ENCODE results near the gene ALPG. TPM values are rescaled to one million over a fixed set of nuclear protein-coding genes. Genes with fewer than 3 reads are reported as not detected.

ALPG gene
- total RNA-seq, 1 experiment from 2014 or later: 2.5 TPM

- Histone ChIP-seq H3K27me3 (replicated peaks; ENCODE audit: control insufficient read depth, insufficient read depth, low read length) (no peaks in the 10 kb centered on the region), H3K4me3 (ENCODE audit: low read depth, low read length) (peak overlapping the region; percentile 15; the same call in 1 of the 2 replicates), H3K36me3 (ENCODE audit: control insufficient read depth, insufficient read depth, low read length) (no peaks in the 10 kb centered on the region), H3K9me3 (no peaks in the 10 kb centered on the region), H3K4me1 (peaks cover 16% of the 10 kb centered on the region)
- no peak for TF ChIP-seq CTCF (IDR thresholded peaks at IDR 0.05; ENCODE audit: insufficient read depth in 1 of 2, low read depth in 1 of 2, low read length in 1 of 2, severe bottlenecking in 1 of 2, unreplicated experiment in 1 of 2)
- intact Hi-C loops (cut with micrococcal nuclease; ENCODE audit: unreplicated experiment): loop anchor here (5.0 kb wide), 1 partner anchor 36 kb away; no protein-coding TSS in a partner anchor
- ChIA-PET POLR2A (interaction anchor here (0.5 kb wide), 1 partner anchor 49 kb away, joined by 3 read pairs; no protein-coding TSS in a partner anchor), CTCF (interaction anchor here (0.6 to 1.2 kb wide), 2 partner anchors 46 to 53 kb away, joined by 3 to 7 read pairs; no protein-coding TSS in a partner anchor)
- Mint-ChIP-seq H3K9me3 (ENCODE audit: unreplicated experiment) (no peaks in the 10 kb centered on the region), H3K4me1 (ENCODE audit: low read depth, unreplicated experiment) (peaks cover 20% of the 10 kb centered on the region), H3K36me3 (ENCODE audit: insufficient read depth, unreplicated experiment) (peaks cover 11% of the 10 kb centered on the region), H3K27me3 (ENCODE audit: insufficient read depth, unreplicated experiment) (no peaks in the 10 kb centered on the region), H3K27ac (ENCODE audit: unreplicated experiment) (peak overlapping the region; percentile 89), H3K4me3 (ENCODE audit: unreplicated experiment) (peak overlapping the region; percentile 72)
- DNase-seq: peak; percentile 7 to 49
- BruUV-seq (replicated peaks): no TSS peak
Measured at GRCh38 chr2:232386490-232386739, 20.2 kb upstream of the ALPG start.

- DNase-seq: peak in 1 of 2 experiments; percentile 19
- peak overlapping the region; percentile 89 for H3K27ac Mint-ChIP-seq (ENCODE audit: unreplicated experiment)
- H3K27me3 ChIP-seq (replicated peaks; ENCODE audit: control insufficient read depth, insufficient read depth, low read length): no peaks in the 10 kb centered on the region
- H3K36me3 ChIP-seq (ENCODE audit: control insufficient read depth, insufficient read depth, low read length): no peaks in the 10 kb centered on the region
- peaks cover 11% of the 10 kb centered on the region for H3K36me3 Mint-ChIP-seq (ENCODE audit: insufficient read depth, unreplicated experiment)
- intact Hi-C loops (cut with micrococcal nuclease; ENCODE audit: unreplicated experiment): loop anchor here (5.0 kb wide), 1 partner anchor 35 kb away; no protein-coding TSS in a partner anchor
- ChIA-PET POLR2A (no interaction called here), CTCF (interaction anchor here (1.2 kb wide), 1 partner anchor 53 kb away, joined by 7 read pairs; no protein-coding TSS in a partner anchor)
- no peaks in the 10 kb centered on the region for H3K27me3 Mint-ChIP-seq (ENCODE audit: insufficient read depth, unreplicated experiment)
- H3K4me1 Mint-ChIP-seq (ENCODE audit: low read depth, unreplicated experiment): peaks cover 20% of the 10 kb centered on the region
- no TSS peak for BruUV-seq (replicated peaks)
- no peaks in the 10 kb centered on the region for H3K9me3 Mint-ChIP-seq (ENCODE audit: unreplicated experiment)
- H3K4me3 ChIP-seq (ENCODE audit: low read depth, low read length): no peak overlapping the region; the same call in 1 of the 2 replicates
- no peaks in the 10 kb centered on the region for H3K9me3 ChIP-seq
- H3K4me3 Mint-ChIP-seq (ENCODE audit: unreplicated experiment): peak overlapping the region; percentile 72
- TF ChIP-seq CTCF (IDR thresholded peaks at IDR 0.05; ENCODE audit: insufficient read depth in 1 of 2, low read depth in 1 of 2, low read length in 1 of 2, severe bottlenecking in 1 of 2, unreplicated experiment in 1 of 2): no peak
- H3K4me1 ChIP-seq: peaks cover 16% of the 10 kb centered on the region
Measured at GRCh38 chr2:232386740-232387450, 19.7 kb upstream of the ALPG start.

- Mint-ChIP-seq H3K4me1 (ENCODE audit: low read depth, unreplicated experiment) (peaks cover 20% of the 10 kb centered on the region), H3K27me3 (ENCODE audit: insufficient read depth, unreplicated experiment) (no peaks in the 10 kb centered on the region), H3K27ac (ENCODE audit: unreplicated experiment) (no peak overlapping the region), H3K4me3 (ENCODE audit: unreplicated experiment) (no peak overlapping the region), H3K36me3 (ENCODE audit: insufficient read depth, unreplicated experiment) (peaks cover 11% of the 10 kb centered on the region), H3K9me3 (ENCODE audit: unreplicated experiment) (no peaks in the 10 kb centered on the region)
- intact Hi-C loops (cut with micrococcal nuclease; ENCODE audit: unreplicated experiment): loop anchor here (5.0 kb wide), 1 partner anchor 35 kb away; no protein-coding TSS in a partner anchor
- H3K9me3 ChIP-seq: no peaks in the 10 kb centered on the region
- no peaks in the 10 kb centered on the region for H3K36me3 ChIP-seq (ENCODE audit: control insufficient read depth, insufficient read depth, low read length)
- ChIA-PET POLR2A (no interaction called here), CTCF (no interaction called here)
- peaks cover 16% of the 10 kb centered on the region for H3K4me1 ChIP-seq
- H3K4me3 ChIP-seq (ENCODE audit: low read depth, low read length): no peak overlapping the region
- no peak for DNase-seq
- BruUV-seq (replicated peaks): no TSS peak
- no peak for TF ChIP-seq CTCF (IDR thresholded peaks at IDR 0.05; ENCODE audit: insufficient read depth in 1 of 2, low read depth in 1 of 2, low read length in 1 of 2, severe bottlenecking in 1 of 2, unreplicated experiment in 1 of 2)
- no peaks in the 10 kb centered on the region for H3K27me3 ChIP-seq (replicated peaks; ENCODE audit: control insufficient read depth, insufficient read depth, low read length)
Measured at GRCh38 chr2:232387451-232388171, 19.0 kb upstream of the ALPG start.

Data from Caco-2 (cell line).